HS-5 (cell line): Measurements from ENCODE around the gene APOA1.

Source experiments
- DNase-seq: peaks from one replicate; pipeline ENCODE4 v3.0.0-alpha.2; 2012; ENCODE audit warnings: low read depth

The APOA1 gene

GRCh38 chr11:116788534-116788933 is 48.9 kb downstream of the APOA1 start:
- DNase-seq: no peak

DNA sequence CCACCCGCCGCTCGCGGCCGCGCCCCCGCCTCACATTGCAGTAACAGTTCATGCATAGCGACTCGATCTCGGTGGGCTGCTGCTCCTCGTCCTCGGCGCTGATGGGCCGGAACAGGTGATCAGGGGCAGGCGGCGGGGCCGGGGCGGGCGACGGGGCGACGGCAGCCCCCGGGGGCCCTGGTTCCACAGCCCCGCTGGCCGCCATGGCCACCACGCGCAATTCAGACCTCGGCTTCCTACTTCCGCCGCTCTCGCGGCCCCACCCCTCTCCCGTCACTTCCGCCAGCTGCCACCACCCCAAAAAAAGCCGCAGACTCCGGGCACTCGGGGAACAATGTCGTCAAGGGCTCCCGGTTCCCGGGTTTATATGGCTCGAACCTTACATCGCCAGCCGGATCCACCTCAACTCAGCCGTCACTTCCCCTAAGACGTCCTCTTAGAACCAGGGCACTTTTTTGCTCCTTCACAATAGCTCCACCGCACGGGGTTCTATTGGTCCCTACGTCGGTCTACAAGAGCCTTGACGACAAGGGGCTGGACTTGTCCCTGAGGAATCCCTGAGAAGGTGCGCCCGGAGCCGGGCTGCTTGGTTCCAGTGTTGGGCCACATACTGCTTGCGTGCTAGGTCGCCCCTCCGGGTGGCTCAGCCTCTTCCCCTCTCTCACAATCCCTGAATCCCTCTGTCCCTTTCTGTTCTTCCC is 49.5 kb downstream of the APOA1 start, which contains the start of gene ZPR1:
Gene ZPR1 (minus strand): TSS at position 238 of the 701 bp plus-strand sequence. CDS start 33 bp downstream, at position 205.
- no peak for DNase-seq

GRCh38 chr11:116787436-116787785 is 50.0 kb downstream of the APOA1 start:
- DNase-seq: no peak

DNA sequence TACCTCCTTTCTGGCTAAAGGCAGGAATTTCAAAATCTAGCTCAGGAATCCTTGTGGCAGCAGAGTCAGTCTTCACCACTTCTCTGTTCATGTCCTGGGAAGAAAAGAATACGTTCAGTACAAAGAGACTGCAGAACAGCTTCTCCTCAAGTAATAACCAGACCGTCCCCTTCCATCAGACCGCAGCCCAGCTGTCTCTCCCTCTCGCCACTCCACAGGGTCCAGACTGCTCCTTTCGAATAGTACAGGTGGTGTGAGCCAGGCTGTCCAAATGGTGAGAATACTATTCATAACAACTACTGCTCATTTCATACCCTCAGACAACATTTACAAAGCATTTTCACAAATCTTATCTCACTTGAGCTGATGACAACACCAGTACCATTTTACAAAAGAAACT is 50.5 kb downstream of the APOA1 start:
- no peak for DNase-seq

DNA sequence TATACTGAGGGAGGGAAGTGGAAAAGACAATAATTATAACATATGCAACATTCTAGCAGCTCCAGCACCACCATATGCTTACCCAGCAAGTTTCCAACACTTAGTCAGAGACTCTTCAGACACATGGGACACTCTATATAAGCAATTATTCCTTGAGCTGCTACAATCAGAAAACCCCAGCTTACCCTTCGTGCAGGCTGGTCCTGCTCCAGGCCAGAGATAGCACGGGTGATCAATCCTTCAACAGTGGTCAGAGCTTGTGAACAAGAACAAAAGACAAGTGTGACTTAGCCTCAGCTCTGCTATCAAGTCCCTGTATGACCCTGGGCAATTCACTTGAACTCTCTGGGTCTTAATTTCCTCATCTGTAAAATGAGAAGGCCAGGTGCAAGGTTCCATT is 51.1 kb downstream of the APOA1 start:
- no peak for DNase-seq
